GM23338 (cell line): Measurements from ENCODE around the gene TYW1. TPM values are rescaled to one million over a fixed set of nuclear protein-coding genes. Genes with fewer than 3 reads are reported as not detected.

Source experiments
- ATAC-seq: fragments of 200-7000 bp; cut with Tn5 transposase; 3 replicates; pipeline ENCODE4 v1.9.1; 2020
- DNase-seq: peaks from one replicate; pipeline ENCODE4 v3.0.0-alpha.2; 2015; ENCODE audit warnings: low spot score
- H2AFZ ChIP-seq: fragments of 200-600 bp; sonication (generic); 2 replicates; pipeline ENCODE4 v1.8.0; 2016; ENCODE audit warnings: antibody characterized with exemption, mild to moderate bottlenecking, moderate library complexity
- H3F3A ChIP-seq: fragments of 200-600 bp; sonication (generic); replicated peaks from 2 replicates; pipeline ENCODE4 v1.8.0; 2017; ENCODE audit warnings: antibody characterized with exemption, mixed run types, low read depth
- H3K27ac ChIP-seq: fragments of 200-600 bp; sonication (generic); 2 replicates; pipeline ENCODE4 v1.6.1; 2016; ENCODE audit warnings: low read depth
- H3K27me3 ChIP-seq: fragments of 200-600 bp; sonication (generic); 2 replicates; pipeline ENCODE4 v1.8.0; 2016; ENCODE audit warnings: mild to moderate bottlenecking, mixed run types, moderate library complexity; ENCODE audit not compliant: insufficient read depth
- H3K36me3 ChIP-seq: fragments of 200-600 bp; sonication (generic); 2 replicates; pipeline ENCODE4 v1.8.0; 2016; ENCODE audit warnings: mild to moderate bottlenecking; ENCODE audit not compliant: insufficient read depth
- H3K4me1 ChIP-seq: fragments of 200-600 bp; sonication (generic); 2 replicates; pipeline ENCODE4 v1.8.0; 2016; ENCODE audit warnings: mild to moderate bottlenecking, moderate library complexity; ENCODE audit not compliant: insufficient read depth
- H3K4me2 ChIP-seq: fragments of 200-600 bp; sonication (generic); 2 replicates; pipeline ENCODE4 v1.7.1; 2017; ENCODE audit warnings: mixed run types
- H3K4me3 ChIP-seq: fragments of 200-600 bp; sonication (generic); 2 replicates; pipeline ENCODE4 v1.6.1; 2016; ENCODE audit warnings: mixed run types
- H3K79me2 ChIP-seq: fragments of 200-600 bp; sonication (generic); replicated peaks from 2 replicates; pipeline ENCODE4 v1.8.0; 2017; ENCODE audit warnings: mild to moderate bottlenecking; ENCODE audit not compliant: insufficient read depth
- H3K9me2 ChIP-seq: fragments of 200-600 bp; sonication (generic); 2 replicates; pipeline ENCODE4 v1.8.0; 2017; ENCODE audit not compliant: insufficient read depth
- H4K20me1 ChIP-seq: fragments of 200-600 bp; sonication (generic); replicated peaks from 2 replicates; pipeline ENCODE4 v1.8.0; 2017; ENCODE audit warnings: mild to moderate bottlenecking; ENCODE audit not compliant: insufficient read depth
- H3K27ac Mint-ChIP-seq: 2 replicates; pipeline ENCODE4 v1.8.0; 2020; ENCODE audit warnings: inconsistent platforms, mild to moderate bottlenecking, moderate library complexity, mixed read lengths
- H3K27me3 Mint-ChIP-seq: 3 replicates; pipeline ENCODE4 v1.8.0; 2022; ENCODE audit warnings: low read depth, mild to moderate bottlenecking, moderate library complexity, mixed read lengths, inconsistent platforms; ENCODE audit not compliant: insufficient read depth, poor library complexity
- H3K36me3 Mint-ChIP-seq: 3 replicates; pipeline ENCODE4 v1.8.0; 2021; ENCODE audit warnings: low read depth, mild to moderate bottlenecking, inconsistent platforms, moderate library complexity, mixed read lengths
- H3K4me1 Mint-ChIP-seq: 3 replicates; pipeline ENCODE4 v1.8.0; 2020; ENCODE audit warnings: mild to moderate bottlenecking, inconsistent platforms, mixed read lengths
- H3K4me3 Mint-ChIP-seq: 3 replicates; pipeline ENCODE4 v1.8.0; 2021; ENCODE audit warnings: moderate library complexity, mild to moderate bottlenecking, inconsistent platforms, mixed read lengths
- H3K9me3 Mint-ChIP-seq: 3 replicates; pipeline ENCODE4 v1.8.0; 2020; ENCODE audit warnings: moderate library complexity, mild to moderate bottlenecking, inconsistent platforms, mixed read lengths
- CREB1 ChIP-seq: fragments of 250-450 bp; sonication (Bioruptor Pico); IDR thresholded peaks from 2 replicates; pipeline ENCODE4 v1.5.0; 2020; ENCODE audit warnings: low read depth, mild to moderate bottlenecking, moderate library complexity
- EZH2phosphoT487 ChIP-seq: fragments of 200-600 bp; sonication (generic); IDR thresholded peaks from one replicate; pipeline ENCODE4 v1.8.1; 2018; ENCODE audit warnings: antibody characterized with exemption; ENCODE audit not compliant: unreplicated experiment
- NANOG ChIP-seq: IDR thresholded peaks from 2 replicates; pipeline ENCODE4 v1.6.1; 2016; ENCODE audit warnings: antibody characterized with exemption, borderline replicate concordance
- POLR2AphosphoS5 ChIP-seq: IDR thresholded peaks from 2 replicates; pipeline ENCODE4 v1.6.1; 2016; ENCODE audit warnings: antibody characterized with exemption, low read depth
- ZNF114 ChIP-seq: fragments of 250-450 bp; sonication (Bioruptor Pico); IDR thresholded peaks from 2 replicates; pipeline ENCODE4 v1.5.0; 2020; ENCODE audit warnings: mild to moderate bottlenecking, moderate library complexity
- ZNF331 ChIP-seq: fragments of 250-450 bp; sonication (Bioruptor Pico); IDR thresholded peaks from 2 replicates; pipeline ENCODE4 v1.5.0; 2020; ENCODE audit warnings: low read depth, mild to moderate bottlenecking, moderate library complexity
- polyA plus RNA-seq: library from polyadenylated mRNA; unstranded; fragments of >200 nt; fragmentation: Nextera tagmentation; extraction: Ambion mirVana; gene quantifications from 2 replicates; pipeline ENCODE4 v1.2.1, GENCODE V29; 2016
- total RNA-seq: library from RNA; depleted of rRNA; stranded (reverse); fragments of >200 nt; shearing (Covaris generic); gene quantifications from 2 replicates; pipeline ENCODE4 v1.2.3, GENCODE V29; 2014
- TF ChIP-seq, protein P1 (sequence below), 2 experiments: fragments of 200-600 bp in 1 of 2; sonication (generic) in 1 of 2; conservative IDR thresholded peaks; 2 replicates each; pipeline versions ENCODE4 v1.5.1 to v1.6.1; 2016 to 2017; ENCODE audit warnings: antibody characterized with exemption in 2 of 2, low read depth in 2 of 2, mild to moderate bottlenecking in 2 of 2, moderate library complexity in 1 of 2
- TF ChIP-seq, protein P2 (sequence below): IDR thresholded peaks from 2 replicates; pipeline ENCODE4 v1.6.1; 2016; ENCODE audit warnings: antibody characterized with exemption
- TF ChIP-seq, protein P3 (sequence below): IDR thresholded peaks from one replicate; pipeline ENCODE4 v1.6.1; 2018; ENCODE audit warnings: antibody characterized with exemption; ENCODE audit not compliant: unreplicated experiment
- TF ChIP-seq, protein P4 (sequence below): fragments of 250-450 bp; sonication (Bioruptor Pico); IDR thresholded peaks from 2 replicates; pipeline ENCODE4 v1.5.0; 2020; ENCODE audit warnings: mild to moderate bottlenecking, moderate library complexity

TYW1 gene
- total and polyA plus RNA-seq, 2 experiments from 2014 or later: 15.2 to 18.1 TPM

DNA sequence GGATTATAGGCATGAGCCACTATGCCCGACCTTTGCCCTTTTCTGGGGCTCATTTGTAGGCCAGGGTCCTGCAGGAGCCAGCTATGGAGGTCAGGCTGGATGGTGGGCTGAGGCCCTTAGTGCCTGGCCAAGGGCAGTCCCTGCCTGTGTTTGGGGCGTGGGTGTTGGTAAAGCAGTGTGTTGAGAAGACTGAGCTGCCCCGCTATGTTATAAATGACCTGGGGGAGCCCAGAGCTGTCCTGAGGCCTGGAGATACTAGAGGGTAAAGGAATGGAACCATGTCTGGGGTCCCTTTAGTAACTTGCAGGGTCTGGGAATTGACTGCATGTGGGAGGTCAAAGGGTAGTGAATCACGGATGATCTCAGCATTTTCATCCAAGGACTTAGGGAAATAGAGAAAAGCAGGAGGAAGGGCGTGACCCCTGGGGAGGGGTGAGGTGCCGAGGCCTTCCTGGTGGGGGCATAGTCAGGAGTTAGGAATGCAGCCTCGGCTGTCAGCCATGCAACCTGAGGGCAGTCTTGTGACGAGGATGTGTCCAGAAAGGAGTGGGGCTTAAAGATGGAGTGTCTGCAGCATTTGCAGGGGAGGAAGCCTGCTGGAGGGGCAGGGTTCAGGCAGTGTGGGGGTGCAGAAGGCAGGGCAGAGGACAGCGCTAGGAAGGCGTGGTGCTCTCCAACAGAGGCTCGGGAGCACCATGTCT lies 44.1 kb upstream of the TYW1 start:
- H2AFZ ChIP-seq: no peak overlapping the region
- peaks cover 28% of the 10 kb centered on the region for H3K36me3 ChIP-seq

More for the DNA sequence above, 44.1 kb upstream of the TYW1 start:
- no peaks in the 10 kb centered on the region for H3K4me1 ChIP-seq
- H3K27me3 ChIP-seq: no peaks in the 10 kb centered on the region
- H3F3A ChIP-seq: no peaks in the 10 kb centered on the region; the same call in 1 of the 2 replicates
- Mint-ChIP-seq H3K27me3 (peaks cover 5% of the 10 kb centered on the region), H3K36me3 (peaks cover 67% of the 10 kb centered on the region), H3K4me3 (no peak overlapping the region), H3K27ac (peak overlapping the region; percentile 43; the same call in 1 of the 2 replicates), H3K9me3 (no peaks in the 10 kb centered on the region), H3K4me1 (0 out of 3 replicates have a peak, but pooled peaks cover 5% of the 10 kb centered on the region)
- H4K20me1 ChIP-seq: peaks cover 7% of the 10 kb centered on the region; the same call in 1 of the 2 replicates
- H3K4me2 ChIP-seq: no peak overlapping the region
- no peaks in the 10 kb centered on the region for H3K9me2 ChIP-seq
- peak; percentile 41; the same call in 2 of the 3 replicates for ATAC-seq
- no peak overlapping the region for H3K4me3 ChIP-seq
- TF ChIP-seq EZH2phosphoT487 (no peak), ZNF331 (CRISPR knock-in tag) (no peak), ZNF114 (CRISPR knock-in tag) (no peak), POLR2AphosphoS5 (no peak), CREB1 (no peak), NANOG (no peak)
- TF ChIP-seq, protein P1, sequence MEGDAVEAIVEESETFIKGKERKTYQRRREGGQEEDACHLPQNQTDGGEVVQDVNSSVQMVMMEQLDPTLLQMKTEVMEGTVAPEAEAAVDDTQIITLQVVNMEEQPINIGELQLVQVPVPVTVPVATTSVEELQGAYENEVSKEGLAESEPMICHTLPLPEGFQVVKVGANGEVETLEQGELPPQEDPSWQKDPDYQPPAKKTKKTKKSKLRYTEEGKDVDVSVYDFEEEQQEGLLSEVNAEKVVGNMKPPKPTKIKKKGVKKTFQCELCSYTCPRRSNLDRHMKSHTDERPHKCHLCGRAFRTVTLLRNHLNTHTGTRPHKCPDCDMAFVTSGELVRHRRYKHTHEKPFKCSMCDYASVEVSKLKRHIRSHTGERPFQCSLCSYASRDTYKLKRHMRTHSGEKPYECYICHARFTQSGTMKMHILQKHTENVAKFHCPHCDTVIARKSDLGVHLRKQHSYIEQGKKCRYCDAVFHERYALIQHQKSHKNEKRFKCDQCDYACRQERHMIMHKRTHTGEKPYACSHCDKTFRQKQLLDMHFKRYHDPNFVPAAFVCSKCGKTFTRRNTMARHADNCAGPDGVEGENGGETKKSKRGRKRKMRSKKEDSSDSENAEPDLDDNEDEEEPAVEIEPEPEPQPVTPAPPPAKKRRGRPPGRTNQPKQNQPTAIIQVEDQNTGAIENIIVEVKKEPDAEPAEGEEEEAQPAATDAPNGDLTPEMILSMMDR (conservative IDR thresholded peaks at IDR 0.05; ENCODE audit: low read depth in 2 of 2): no peak
- TF ChIP-seq, protein P2, sequence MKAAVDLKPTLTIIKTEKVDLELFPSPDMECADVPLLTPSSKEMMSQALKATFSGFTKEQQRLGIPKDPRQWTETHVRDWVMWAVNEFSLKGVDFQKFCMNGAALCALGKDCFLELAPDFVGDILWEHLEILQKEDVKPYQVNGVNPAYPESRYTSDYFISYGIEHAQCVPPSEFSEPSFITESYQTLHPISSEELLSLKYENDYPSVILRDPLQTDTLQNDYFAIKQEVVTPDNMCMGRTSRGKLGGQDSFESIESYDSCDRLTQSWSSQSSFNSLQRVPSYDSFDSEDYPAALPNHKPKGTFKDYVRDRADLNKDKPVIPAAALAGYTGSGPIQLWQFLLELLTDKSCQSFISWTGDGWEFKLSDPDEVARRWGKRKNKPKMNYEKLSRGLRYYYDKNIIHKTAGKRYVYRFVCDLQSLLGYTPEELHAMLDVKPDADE: no peak
- TF ChIP-seq, protein P3, sequence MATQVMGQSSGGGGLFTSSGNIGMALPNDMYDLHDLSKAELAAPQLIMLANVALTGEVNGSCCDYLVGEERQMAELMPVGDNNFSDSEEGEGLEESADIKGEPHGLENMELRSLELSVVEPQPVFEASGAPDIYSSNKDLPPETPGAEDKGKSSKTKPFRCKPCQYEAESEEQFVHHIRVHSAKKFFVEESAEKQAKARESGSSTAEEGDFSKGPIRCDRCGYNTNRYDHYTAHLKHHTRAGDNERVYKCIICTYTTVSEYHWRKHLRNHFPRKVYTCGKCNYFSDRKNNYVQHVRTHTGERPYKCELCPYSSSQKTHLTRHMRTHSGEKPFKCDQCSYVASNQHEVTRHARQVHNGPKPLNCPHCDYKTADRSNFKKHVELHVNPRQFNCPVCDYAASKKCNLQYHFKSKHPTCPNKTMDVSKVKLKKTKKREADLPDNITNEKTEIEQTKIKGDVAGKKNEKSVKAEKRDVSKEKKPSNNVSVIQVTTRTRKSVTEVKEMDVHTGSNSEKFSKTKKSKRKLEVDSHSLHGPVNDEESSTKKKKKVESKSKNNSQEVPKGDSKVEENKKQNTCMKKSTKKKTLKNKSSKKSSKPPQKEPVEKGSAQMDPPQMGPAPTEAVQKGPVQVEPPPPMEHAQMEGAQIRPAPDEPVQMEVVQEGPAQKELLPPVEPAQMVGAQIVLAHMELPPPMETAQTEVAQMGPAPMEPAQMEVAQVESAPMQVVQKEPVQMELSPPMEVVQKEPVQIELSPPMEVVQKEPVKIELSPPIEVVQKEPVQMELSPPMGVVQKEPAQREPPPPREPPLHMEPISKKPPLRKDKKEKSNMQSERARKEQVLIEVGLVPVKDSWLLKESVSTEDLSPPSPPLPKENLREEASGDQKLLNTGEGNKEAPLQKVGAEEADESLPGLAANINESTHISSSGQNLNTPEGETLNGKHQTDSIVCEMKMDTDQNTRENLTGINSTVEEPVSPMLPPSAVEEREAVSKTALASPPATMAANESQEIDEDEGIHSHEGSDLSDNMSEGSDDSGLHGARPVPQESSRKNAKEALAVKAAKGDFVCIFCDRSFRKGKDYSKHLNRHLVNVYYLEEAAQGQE: no peak
- TF ChIP-seq, protein P4, sequence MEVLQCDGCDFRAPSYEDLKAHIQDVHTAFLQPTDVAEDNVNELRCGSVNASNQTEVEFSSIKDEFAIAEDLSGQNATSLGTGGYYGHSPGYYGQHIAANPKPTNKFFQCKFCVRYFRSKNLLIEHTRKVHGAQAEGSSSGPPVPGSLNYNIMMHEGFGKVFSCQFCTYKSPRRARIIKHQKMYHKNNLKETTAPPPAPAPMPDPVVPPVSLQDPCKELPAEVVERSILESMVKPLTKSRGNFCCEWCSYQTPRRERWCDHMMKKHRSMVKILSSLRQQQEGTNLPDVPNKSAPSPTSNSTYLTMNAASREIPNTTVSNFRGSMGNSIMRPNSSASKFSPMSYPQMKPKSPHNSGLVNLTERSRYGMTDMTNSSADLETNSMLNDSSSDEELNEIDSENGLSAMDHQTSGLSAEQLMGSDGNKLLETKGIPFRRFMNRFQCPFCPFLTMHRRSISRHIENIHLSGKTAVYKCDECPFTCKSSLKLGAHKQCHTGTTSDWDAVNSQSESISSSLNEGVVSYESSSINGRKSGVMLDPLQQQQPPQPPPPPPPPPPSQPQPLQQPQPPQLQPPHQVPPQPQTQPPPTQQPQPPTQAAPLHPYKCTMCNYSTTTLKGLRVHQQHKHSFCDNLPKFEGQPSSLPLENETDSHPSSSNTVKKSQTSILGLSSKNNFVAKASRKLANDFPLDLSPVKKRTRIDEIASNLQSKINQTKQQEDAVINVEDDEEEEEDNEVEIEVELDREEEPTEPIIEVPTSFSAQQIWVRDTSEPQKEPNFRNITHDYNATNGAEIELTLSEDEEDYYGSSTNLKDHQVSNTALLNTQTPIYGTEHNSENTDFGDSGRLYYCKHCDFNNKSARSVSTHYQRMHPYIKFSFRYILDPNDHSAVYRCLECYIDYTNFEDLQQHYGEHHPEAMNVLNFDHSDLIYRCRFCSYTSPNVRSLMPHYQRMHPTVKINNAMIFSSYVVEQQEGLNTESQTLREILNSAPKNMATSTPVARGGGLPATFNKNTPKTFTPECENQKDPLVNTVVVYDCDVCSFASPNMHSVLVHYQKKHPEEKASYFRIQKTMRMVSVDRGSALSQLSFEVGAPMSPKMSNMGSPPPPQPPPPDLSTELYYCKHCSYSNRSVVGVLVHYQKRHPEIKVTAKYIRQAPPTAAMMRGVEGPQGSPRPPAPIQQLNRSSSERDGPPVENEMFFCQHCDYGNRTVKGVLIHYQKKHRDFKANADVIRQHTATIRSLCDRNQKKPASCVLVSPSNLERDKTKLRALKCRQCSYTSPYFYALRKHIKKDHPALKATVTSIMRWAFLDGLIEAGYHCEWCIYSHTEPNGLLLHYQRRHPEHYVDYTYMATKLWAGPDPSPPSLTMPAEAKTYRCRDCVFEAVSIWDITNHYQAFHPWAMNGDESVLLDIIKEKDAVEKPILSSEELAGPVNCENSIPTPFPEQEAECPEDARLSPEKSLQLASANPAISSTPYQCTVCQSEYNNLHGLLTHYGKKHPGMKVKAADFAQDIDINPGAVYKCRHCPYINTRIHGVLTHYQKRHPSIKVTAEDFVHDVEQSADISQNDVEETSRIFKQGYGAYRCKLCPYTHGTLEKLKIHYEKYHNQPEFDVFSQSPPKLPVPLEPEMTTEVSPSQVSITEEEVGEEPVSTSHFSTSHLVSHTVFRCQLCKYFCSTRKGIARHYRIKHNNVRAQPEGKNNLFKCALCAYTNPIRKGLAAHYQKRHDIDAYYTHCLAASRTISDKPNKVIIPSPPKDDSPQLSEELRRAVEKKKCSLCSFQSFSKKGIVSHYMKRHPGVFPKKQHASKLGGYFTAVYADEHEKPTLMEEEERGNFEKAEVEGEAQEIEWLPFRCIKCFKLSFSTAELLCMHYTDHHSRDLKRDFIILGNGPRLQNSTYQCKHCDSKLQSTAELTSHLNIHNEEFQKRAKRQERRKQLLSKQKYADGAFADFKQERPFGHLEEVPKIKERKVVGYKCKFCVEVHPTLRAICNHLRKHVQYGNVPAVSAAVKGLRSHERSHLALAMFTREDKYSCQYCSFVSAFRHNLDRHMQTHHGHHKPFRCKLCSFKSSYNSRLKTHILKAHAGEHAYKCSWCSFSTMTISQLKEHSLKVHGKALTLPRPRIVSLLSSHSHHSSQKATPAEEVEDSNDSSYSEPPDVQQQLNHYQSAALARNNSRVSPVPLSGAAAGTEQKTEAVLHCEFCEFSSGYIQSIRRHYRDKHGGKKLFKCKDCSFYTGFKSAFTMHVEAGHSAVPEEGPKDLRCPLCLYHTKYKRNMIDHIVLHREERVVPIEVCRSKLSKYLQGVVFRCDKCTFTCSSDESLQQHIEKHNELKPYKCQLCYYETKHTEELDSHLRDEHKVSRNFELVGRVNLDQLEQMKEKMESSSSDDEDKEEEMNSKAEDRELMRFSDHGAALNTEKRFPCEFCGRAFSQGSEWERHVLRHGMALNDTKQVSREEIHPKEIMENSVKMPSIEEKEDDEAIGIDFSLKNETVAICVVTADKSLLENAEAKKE (CRISPR knock-in tag): no peak
- H3K79me2 ChIP-seq: no peaks in the 10 kb centered on the region
- DNase-seq: no peak
- H3K27ac ChIP-seq: peak overlapping the region; percentile 45; the same call in 1 of the 2 replicates
